HEK293T (cell line): ENCODE measurements around the gene CPNE8.

Experiments used
- ARNT ChIP-seq: fragments of 450-650 bp; IDR thresholded peaks from 2 replicates; pipeline ENCODE4 v1.6.1; 2017; ENCODE audit warnings: mild to moderate bottlenecking
- BHLHE40 ChIP-seq: fragments of 450-650 bp; IDR thresholded peaks from 2 replicates; pipeline ENCODE4 v1.6.1; 2016; ENCODE audit warnings: mild to moderate bottlenecking, moderate library complexity, borderline replicate concordance
- CTBP1 ChIP-seq: fragments of 450-650 bp; IDR thresholded peaks from 2 replicates; pipeline ENCODE4 v1.6.1; 2016; ENCODE audit warnings: borderline replicate concordance
- ELF4 ChIP-seq: fragments of 450-650 bp; IDR thresholded peaks from 2 replicates; pipeline ENCODE4 v1.6.1; 2017; ENCODE audit warnings: antibody characterized with exemption
- FOXK2 ChIP-seq: fragments of 450-650 bp; IDR thresholded peaks from 2 replicates; pipeline ENCODE4 v1.6.1; 2016; ENCODE audit warnings: mild to moderate bottlenecking
- HDGF ChIP-seq: fragments of 450-650 bp; IDR thresholded peaks from 2 replicates; pipeline ENCODE4 v1.6.1; 2017; ENCODE audit warnings: antibody characterized with exemption, borderline replicate concordance
- SP1 ChIP-seq: fragments of 450-650 bp; IDR thresholded peaks from 2 replicates; pipeline ENCODE4 v1.6.1; 2017
- SUZ12 ChIP-seq: fragments of 450-650 bp; IDR thresholded peaks from 2 replicates; pipeline ENCODE4 v1.6.1; 2016; ENCODE audit warnings: mild to moderate bottlenecking
- TARDBP ChIP-seq: fragments of 450-650 bp; IDR thresholded peaks from 2 replicates; pipeline ENCODE4 v1.6.1; 2016
- ZNF384 ChIP-seq: fragments of 450-650 bp; IDR thresholded peaks from 2 replicates; pipeline ENCODE4 v1.6.1; 2016

GRCh38 chr12:38872561-38872960, 32.8 kb downstream of the CPNE8 start:
- TF ChIP-seq SUZ12 = no peak
- no peak for TF ChIP-seq TARDBP
- TF ChIP-seq SP1 = no peak
- TF ChIP-seq ARNT = no peak
- no peak for TF ChIP-seq BHLHE40
- TF ChIP-seq ZNF384 = no peak
- no peak for TF ChIP-seq CTBP1
- TF ChIP-seq ELF4 = no peak
- no peak for TF ChIP-seq FOXK2
- no peak for TF ChIP-seq HDGF
